ENCODE results near the gene BCAM.
A peak's percentile ranks its signal among the peaks of the same experiment; 100 is the strongest.
"Not testable (repeated sequence)": the region's sequence is repeated elsewhere in the genome, so short reads cannot be mapped to it uniquely, and the experiment has no call there.

The BCAM gene

DNA sequence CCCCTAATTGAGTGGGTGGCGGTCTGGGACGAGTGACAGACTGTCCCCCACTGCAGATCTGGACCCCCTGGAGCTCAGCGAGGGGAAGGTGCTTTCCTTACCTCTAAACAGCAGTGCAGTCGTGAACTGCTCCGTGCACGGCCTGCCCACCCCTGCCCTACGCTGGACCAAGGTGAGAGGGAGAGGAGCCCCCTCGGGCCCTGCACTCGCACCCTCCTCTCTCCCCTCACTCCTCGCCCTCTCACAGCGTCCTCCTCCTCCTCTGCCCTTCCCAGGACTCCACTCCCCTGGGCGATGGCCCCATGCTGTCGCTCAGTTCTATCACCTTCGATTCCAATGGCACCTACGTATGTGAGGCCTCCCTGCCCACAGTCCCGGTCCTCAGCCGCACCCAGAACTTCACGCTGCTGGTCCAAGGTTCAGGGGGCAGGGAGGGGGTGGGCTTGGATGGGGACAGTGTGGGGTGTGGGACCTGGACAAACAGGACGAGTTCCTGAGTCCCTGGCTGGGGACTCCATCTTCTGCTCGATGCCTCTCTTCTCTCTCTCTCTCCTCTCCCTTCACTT lies 9.6 kb downstream of the BCAM start:
- no peak for DNase-seq

DNA sequence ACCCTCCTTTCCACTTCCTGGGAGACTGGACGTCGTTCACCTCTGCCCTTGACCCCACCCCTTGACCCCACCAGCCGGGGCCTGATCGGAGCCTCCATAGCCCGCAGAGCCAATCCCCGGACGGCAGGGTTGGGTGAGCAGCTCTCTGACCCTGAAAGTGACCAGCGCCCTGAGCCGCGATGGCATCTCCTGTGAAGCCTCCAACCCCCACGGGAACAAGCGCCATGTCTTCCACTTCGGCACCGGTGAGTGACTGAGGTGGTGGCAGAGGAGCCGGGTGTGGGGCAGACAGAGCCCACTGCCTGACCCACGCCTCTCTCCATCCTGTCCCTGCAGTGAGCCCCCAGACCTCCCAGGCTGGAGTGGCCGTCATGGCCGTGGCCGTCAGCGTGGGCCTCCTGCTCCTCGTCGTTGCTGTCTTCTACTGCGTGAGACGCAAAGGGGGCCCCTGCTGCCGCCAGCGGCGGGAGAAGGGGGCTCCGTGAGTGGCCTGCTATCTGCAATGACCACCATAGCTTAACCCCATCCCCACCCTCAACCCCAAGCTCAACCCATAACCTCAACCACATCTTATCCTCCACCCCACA lies 10.4 kb downstream of the BCAM start:
- no peak for DNase-seq

DNA sequence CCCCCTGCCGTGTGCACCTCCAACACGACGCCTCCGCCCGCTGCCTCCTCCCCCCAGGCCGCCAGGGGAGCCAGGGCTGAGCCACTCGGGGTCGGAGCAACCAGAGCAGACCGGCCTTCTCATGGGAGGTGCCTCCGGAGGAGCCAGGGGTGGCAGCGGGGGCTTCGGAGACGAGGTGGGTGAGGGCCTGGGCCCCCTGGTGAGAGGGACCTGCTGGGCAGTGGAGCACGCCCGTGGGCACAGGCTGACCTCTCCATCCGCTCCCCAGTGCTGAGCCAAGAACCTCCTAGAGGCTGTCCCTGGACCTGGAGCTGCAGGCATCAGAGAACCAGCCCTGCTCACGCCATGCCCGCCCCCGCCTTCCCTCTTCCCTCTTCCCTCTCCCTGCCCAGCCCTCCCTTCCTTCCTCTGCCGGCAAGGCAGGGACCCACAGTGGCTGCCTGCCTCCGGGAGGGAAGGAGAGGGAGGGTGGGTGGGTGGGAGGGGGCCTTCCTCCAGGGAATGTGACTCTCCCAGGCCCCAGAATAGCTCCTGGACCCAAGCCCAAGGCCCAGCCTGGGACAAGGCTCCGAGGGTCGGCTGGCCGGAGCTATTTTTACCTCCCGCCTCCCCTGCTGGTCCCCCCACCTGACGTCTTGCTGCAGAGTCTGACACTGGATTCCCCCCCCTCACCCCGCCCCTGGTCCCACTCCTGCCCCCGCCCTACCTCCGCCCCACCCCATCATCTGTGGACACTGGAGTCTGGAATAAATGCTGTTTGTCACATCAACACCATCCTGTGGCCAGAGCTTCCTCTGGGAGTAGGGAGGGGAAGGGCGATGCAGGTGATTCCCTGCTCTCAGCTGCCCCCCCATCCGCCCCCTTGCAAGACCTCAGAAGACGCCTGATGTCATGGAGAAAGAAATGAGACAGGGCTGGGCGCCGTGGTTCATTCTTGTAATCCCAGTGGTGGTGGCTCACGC lies 12.0 kb downstream of the BCAM start:
- no peak for DNase-seq

DNA sequence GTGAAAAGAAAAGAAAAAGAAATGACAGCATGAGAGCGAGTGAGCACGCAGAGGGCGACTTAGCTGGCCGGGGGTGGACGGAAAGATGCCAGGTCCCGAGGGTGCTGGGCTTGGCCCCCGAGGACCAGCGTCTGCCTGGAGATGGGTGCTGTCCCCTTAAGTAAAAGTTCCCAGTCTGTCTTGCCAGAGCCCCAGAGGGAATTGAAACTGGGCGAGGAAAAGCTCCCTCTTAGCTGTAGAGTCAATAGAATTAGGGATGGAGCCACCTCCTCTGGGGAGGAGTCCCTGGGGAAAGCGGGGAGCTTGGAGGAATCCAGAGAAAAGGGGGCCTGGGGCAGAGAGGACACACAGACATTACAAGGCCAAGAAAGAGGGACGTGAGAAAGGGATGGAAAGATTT lies 13.3 kb downstream of the BCAM start:
- DNase-seq: no peak

DNA sequence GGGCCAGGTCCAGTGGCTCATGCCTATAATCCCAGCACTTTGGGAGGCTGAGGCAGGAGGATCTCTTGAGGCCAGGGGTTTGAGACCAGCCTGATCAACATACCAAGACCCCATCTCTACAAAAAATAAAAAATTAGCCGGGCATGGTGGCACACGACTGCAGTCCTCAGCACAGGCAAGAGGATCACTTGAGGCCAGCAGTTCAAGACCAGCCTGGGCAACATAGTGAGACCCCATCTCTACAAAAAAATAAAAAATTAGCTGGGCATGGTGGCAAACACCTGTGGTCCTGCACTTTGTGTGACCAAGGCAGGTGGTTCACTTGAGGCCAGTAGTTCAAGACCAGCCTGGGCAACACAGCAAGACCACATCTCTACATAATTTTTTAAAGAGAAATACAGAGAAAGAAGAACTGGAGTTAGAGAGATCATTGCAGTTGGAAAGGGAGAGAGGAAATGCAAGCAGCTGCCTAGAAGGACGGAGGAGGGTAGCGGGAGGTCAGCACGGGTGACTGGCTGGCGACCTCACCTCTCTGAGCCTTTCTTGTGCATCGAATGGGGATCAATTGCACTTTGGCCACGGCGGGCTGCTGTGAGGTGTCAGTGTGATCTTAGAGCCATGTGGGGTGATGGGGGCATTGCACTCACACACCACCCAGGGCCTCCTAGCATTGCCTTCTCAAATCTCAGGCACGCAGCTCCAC lies 13.9 kb downstream of the BCAM start:
- DNase-seq: no peak

DNA sequence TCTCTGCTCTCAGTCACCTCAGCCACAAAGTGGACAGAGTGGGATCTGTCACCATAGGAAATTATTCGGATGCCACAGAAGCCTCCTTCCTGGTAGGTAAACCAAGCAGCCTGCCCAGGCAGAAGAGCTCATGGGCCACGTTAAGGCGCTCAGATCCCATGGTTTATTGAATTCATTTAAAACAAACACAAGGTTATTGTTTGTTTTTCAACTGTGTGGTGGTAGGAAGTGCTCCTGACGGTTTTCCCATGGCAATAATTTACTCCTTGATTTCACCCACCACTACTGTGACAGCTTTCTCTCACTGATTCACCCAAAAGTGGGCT lies 14.4 kb downstream of the BCAM start:
- DNase-seq: no peak

DNA sequence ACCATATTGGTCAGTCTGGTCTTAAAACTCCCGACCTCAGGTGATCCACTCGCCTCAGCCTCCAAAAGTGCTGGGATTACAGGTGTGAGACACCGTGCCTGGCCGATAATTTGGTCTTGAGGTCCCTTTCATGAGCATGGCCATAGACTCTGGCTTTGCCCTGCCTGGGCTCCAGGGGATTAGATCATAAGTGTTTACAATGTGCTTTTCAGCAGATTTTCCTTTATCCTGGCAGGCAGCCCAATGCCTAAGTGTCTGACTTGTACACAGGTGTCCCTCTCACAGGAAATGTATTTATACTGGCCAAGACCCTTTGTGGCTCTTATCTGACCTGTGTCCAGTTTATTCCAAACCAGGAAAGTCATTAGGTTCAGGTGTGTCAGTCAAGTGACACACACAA lies 15.9 kb downstream of the BCAM start:
- DNase-seq: no peak

DNA sequence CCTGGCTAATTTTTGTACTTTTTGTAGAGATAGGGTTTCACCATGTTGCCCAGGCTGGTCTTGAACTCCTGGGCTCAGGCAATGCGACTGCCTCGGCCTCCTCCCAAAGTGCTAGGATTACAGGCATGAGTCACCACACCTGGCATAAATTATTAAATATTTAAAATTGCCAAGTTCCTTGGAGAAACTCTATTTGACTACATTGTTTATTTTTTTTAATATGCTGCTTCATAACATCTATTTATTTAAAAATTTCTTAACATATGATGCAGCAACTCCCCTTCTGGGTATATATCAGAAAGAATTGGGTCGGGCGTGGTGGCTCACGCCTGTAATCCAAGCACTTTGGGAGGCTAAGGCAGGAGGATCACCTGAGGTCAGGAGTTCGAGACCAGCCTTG lies 24.0 kb downstream of the BCAM start:
- not testable (repeated sequence) for DNase-seq

DNA sequence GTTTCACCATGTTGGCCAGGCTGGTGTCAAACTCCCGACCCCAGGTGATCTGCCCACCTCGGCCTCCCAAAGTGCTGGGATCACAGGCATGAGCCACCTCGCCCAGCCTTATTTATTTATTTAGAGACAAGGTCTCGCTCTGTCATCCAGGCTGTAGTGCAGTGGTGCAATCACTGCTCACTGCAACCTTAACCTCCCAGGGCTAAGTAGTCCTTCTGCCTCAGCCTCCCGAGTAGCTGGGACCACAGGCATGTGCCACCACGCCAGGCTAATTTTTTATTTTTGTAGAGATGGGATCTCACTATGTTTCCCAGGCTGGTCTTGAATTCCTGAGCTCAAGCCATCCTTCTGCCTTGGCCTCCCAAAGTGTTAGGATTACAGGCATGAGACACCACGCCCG lies 25.5 kb downstream of the BCAM start:
- not testable (repeated sequence) for DNase-seq

DNA sequence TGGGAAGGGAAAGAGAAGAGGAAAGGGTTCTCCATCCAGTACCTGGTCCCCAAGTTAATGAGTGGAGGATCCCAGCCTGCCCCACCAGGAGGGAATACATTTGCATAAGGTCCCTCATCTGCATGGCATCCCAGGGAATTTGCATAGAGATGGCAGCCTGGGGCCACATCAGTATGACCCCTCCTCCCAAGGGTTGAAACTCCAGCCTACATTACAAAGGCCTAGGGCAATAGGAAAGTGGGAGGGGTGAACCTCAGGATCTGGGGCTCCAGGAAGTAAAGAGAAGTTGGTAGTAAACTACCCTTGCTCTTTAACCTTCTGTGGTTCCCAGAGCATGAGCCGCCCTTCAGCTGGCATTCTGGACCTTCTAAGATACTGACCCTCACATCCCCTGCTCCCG lies 30.4 kb downstream of the BCAM start:
- no peak for DNase-seq

DNA sequence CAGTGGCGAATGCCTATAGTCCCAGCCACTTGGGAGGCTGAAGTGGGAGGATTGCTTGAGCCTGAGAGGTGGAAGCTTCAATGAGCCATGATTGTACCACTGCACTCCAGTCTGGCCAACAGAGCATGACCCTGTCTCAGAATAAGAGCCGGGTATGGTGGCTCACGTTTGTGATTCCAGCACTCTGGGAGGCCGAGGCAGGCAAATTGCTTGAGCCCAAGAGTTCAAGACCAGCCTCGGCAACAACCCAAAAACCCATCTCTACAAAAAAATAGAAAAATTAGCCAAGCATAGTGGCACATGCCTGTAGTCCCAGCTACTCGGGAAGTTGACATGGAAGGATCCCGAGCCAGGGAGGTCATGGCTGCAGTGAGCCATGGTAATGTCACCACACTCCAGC lies 31.9 kb downstream of the BCAM start:
- DNase-seq: no peak

DNA sequence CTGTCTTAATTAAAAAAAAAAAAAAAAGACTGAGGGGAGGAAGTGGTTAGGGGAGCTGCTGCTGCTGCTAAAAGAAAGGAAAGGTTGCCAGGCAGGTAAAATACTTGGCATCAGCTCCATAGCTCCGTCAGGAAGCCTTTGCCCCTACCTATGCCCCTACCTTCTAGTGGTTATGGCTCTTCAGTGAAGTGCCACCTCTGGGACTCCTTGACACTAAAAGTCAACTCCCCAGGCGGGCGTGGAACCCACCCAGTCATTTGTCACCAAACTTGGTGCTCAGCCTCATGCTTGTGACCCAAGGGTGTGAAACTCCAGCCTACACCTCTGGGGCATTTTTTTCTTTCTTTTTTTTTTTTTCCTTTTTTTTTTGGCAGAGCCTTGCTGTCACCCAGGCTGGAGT lies 32.3 kb downstream of the BCAM start:
- no peak for DNase-seq

DNA sequence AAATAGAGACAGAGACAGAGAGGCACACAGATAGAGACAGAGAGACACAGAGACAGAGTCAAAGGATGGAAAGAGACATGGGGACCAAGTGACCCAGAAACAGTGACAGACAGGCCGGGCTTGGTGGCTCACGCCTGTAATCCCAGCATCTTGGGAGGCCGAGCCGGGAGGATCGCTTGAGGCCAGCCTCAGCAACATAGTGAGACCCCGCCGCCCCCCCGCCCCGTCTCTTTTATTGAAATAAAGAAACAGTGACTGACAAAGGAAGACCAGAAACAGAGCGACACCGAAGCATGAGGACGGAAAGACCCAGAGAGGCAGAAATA lies 36.3 kb downstream of the BCAM start:
- DNase-seq: no peak

DNA sequence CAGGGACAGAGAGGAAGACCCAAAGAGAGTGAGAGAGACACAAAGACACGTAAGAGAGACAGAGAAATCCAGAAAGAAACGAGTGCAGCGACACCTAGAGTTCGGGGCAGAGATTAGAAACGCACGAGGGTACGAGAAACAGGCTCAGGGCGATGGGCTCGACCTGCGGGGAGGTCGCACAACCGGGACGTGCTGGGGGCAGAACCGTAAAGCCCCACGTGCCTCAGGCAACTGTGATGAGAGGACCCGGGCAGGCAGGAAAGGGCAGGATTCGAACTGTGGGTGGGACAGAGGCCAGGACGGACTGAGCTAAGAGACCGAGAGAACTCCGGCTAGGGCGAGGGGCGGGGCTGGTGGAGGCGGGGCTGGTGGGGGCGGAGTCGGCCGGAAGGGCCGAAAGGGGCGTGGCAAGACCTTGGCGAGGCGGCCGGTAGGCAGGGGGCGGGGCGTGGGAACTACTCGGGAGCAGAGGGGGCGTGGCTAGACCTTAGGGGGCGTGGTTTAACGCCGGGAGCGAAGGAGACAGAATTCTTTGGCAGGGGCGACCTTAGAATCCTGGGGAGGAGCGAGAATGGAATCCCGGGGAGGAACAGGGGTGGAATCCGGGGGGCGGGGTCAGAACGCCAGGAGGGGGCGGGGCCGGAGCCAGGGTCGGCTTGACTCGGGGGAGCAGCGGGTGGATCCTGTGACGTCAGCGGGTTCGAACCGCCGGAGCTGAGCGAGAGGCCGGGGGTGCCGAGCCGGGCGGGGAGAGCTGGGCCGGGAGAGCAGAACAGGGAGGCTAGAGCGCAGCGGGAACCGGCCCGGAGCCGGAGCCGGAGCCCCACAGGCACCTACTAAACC lies 36.9 kb downstream of the BCAM start, which contains the start of gene NECTIN2:
NECTIN2 (plus strand) TSS at position 686 of the 843 bp plus-strand sequence. CDS start 229 bp downstream, outside the sequence.
- DNase-seq: peak; percentile 49

DNA sequence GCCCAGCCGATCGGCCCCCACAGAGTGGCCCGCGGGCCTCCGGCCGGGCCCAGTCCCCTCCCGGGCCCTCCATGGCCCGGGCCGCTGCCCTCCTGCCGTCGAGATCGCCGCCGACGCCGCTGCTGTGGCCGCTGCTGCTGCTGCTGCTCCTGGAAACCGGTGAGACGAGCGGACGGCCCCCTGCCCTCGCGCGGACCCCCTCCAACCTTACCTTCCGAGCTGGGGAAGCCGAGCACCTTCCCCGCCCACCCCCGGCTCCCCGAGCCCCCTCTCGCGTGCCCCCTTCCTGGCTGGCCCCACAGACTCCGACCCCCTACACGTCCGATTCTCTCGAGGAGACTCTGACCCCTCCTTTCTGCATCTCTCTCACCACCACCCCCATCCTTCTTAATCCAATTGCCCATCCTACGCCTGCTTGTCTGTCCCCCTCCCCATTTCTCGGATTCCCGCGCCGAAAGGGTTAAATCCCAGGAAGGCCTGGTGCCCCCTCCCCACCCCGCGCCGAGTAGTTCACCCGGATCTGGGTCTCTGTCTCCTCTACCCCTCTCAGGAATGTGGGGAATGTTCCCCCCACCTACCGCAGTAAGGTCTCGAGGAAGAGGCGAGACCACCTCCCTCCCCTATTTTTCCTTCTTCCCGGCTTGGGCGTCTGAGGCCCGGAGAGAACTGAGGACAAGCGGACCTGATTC lies 37.7 kb downstream of the BCAM start:
- no peak for DNase-seq

DNA sequence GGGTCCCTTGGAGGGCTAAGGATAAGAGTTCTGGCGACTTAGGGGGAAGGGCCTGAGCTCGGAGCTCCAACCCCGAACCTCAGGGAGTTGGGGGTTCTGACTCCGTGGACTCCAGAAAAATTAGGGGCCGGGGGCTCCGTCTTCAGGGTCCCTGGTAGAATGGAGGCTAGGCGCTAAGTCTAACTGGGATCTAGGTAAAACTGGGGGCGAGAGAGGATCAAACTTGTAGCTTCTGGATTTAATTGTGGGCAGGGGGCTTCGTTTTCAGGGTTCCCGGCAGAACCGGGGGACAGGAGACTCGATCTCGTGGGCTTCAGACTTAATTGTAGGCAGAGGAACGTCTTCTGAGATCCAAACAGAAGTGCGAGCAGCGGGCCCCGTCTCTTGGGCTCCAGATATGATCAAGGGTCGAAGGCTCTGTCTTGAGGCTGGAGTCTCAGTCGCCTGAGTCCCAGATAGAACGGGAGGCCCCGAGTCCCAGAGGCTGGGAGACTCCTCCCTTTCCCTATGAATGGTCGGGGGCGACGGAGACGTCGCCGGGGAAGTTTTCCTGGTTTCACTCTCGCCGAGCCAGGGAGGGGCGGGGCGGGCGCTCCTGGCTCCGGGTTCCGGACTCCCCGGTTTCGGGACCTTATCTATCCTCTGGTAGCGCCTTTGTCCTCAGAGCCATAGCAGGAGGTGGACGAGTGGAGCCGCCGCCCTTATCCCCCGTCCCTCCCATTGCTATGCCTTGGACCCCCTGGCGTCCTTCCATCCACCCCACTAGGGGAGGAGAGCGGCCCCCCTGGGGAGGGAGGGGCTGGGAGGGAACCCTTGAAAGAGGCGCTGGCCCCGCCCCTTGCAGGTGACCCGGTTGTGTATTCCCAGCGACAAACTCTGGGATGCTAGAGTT lies 38.5 kb downstream of the BCAM start:
- no peak for DNase-seq

DNA sequence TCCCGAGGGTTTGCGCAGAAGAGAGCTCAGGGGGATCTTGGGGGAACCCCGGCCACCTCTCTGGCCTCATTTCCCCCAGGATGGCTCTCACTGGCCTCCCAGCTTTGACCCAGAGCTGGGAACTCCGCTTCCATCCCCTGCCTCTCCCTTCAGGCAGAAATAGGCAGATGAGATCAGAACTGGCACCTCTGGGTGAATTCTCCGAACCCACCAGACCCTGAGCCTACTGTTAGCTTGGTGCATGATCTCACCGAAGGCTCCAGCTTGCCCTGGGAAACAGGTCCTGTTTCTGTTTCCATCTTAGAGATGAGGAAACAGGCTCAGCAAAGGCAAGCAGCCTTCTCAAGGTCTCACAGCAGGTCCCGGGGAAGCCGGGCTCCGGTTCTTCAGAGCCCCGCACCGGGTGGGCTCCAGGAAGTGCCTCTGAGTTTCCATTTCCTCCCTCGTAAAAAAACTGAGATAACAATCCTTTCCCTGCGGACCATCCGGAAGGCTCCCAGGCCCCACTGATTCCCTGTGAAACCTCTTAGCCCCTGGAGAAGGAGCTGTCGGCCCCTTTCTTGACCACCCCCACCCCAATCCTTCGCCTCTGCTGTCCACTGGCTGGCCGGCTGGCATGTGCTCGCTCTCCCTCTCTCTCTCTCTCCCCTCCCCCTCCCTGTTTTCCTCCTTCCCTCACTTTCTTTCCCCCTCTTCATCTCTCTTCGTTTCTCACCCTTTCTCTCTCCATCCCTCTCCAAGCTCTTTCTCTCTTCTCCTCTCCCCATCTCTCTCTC lies 39.3 kb downstream of the BCAM start:
- no peak for DNase-seq

DNA sequence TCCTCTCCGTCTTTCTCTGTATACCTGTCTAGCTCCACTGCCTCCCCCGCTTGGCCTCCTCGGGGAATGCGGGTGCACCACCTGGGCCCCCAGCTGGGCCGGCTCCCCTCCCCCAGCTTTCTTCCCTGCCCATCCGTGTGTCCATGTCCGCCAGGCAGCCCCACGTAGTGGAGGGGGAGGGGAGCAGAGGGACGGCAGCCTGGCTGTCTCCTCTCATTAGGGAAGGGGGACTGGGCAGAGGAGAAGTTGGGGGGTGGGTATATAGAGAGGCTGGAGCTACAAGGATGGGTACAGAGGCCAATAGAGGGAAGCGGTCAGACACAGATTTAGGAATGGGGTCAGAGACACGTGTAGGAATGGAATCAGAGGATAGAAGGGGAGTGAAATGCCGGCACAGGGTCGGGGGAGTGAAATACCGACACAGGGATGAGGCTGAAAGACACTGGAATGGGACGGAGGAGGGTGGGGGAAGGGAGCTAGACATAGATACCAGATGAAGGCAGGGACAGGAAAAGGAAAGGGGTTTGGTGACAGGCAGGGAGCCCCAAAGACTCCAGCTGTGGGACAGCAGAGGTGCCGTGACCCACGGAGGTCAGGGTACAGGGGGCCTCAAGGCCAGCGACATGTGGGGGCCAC lies 40.0 kb downstream of the BCAM start:
- DNase-seq: no peak

DNA sequence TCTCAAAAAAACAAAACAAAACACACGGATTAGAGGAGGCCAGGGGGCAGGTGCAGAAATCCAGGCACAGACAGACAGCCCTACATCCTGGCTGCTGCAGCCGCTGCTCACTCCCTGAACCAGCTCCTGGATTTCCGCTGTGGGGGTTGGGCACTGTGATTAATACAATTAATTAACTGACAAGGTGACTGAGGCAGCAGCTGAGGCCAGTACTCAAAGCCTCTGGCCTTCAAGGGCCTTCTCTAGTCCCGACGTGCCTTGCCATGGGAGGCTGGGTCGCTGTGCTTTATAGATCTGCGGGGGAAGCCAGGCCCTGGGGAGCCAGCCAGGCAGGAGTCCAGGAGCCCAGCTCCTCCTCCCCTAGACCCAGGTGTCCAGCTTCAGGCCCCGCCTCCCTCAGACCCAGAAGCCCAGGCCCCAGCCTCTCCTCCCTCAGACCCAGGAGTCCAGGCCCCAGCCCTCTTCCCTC lies 41.8 kb downstream of the BCAM start:
- no peak for DNase-seq

DNA sequence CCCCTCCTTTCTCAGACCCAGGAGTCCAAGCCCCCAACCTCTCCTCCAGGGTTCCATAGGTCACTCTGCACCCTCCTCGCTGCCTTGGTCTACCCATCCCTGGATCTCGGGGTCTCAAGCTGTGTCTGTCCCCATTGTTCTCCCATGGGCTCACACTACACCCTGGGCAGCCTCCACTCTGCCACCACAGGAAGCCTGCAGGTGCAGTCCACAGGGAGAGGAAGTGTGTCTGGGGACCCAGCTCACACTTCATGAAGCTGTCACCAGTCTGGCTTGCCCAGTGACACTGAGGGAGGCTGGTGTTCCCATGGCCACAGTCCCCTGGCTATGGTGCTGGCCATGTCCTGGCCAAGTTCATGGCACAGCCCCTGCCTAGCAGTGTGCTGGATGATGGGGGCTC lies 42.5 kb downstream of the BCAM start:
- DNase-seq: no peak

All from effector CD4-positive, alpha-beta T cell (primary cell).